GM10248 (cell line): ENCODE data around the gene SELL.
"Not testable (repeated sequence)": the region's sequence is repeated elsewhere in the genome, so short reads cannot be mapped to it uniquely, and the experiment has no call there.

Experiments
- CTCF ChIA-PET: fragments of 300-600 bp; sonication (Branson Sonifier 250); formaldehyde crosslinking; extraction: SDS; loops from one replicate; lab custom pipeline; 2021; ENCODE audit warnings: antibody characterized with exemption; lab: Yijun Ruan, JAX
- POLR2A ChIA-PET: fragments of 350-650 bp; sonication (Branson Sonifier 250); formaldehyde crosslinking; extraction: SDS; loops from one replicate; lab custom pipeline; 2020; ENCODE audit warnings: antibody characterized with exemption; lab: Yijun Ruan, JAX
- DNase-seq: peaks from one replicate; pipeline ENCODE4 v3.0.0; 2012; ENCODE audit errors: extremely low spot score
- TF ChIP-seq, protein P1 (sequence below): IDR thresholded peaks from 2 replicates; pipeline ENCODE4 v1.5.1; 2012; ENCODE audit warnings: mild to moderate bottlenecking, low read depth; ENCODE audit errors: extremely low read depth, missing control alignments, control extremely low read depth

The SELL gene

DNA sequence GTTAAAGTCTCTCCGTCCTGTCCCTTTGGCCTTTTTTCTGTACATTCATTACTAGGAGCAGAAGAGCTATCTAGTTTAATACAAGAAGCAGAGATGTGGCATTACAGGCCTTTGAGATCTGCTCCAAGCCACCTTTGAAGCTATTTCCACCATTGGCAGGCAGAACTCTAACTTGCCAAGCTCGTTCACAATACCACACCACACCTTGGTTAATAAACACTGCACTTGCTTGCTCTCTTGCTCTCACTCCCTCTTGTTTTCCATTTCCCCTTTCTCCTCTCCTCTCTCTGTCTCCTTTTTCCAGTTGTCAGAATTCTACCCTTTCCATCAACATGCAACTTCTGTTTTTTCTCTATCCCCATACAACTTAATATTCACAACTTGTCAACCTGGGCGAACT is 15.4 kb upstream of the SELL start:
- CTCF ChIA-PET, result interaction anchor here (0.8 to 1.6 kb wide), 5 partner anchors 9 to 83 kb away, joined by 3 to 4 read pairs (median 3); no protein-coding TSS in a partner anchor
- POLR2A ChIA-PET, result no interaction called here
- TF ChIP-seq, protein P1, sequence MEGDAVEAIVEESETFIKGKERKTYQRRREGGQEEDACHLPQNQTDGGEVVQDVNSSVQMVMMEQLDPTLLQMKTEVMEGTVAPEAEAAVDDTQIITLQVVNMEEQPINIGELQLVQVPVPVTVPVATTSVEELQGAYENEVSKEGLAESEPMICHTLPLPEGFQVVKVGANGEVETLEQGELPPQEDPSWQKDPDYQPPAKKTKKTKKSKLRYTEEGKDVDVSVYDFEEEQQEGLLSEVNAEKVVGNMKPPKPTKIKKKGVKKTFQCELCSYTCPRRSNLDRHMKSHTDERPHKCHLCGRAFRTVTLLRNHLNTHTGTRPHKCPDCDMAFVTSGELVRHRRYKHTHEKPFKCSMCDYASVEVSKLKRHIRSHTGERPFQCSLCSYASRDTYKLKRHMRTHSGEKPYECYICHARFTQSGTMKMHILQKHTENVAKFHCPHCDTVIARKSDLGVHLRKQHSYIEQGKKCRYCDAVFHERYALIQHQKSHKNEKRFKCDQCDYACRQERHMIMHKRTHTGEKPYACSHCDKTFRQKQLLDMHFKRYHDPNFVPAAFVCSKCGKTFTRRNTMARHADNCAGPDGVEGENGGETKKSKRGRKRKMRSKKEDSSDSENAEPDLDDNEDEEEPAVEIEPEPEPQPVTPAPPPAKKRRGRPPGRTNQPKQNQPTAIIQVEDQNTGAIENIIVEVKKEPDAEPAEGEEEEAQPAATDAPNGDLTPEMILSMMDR, result no peak
- DNase-seq, result no peak

DNA sequence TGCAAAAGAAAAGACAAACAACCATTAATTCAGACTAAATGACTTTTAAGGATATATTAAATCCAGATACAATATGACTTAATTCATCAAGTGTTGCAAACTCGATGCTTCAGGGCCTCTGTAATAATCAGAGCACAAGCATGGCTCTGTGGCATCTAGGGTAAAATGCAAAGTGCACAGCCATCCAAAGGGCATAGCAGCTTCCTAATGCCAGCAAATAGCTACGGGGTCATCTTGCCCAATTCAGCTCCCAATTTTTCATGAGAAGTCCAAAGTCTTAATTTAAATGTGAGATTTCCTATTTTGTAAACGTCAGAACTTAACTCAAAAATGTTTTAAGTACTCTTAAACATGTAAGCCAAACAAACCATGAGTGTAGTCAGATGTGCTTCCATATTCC is 14.5 kb upstream of the SELL start:
- ChIA-PET CTCF (interaction anchor here (0.6 to 1.6 kb wide), 3 partner anchors 14 to 42 kb away, joined by 3 to 4 read pairs (median 3); no protein-coding TSS in a partner anchor), POLR2A (no interaction called here)
- no peak for DNase-seq
- TF ChIP-seq, protein P1, result no peak

- POLR2A ChIA-PET, result no interaction called here
- CTCF ChIA-PET, result no interaction called here
- DNase-seq, result no peak
- TF ChIP-seq, protein P1, result no peak
These were observed 12.7 kb upstream of the SELL start for GRCh38 chr1:169724168-169724567.

- TF ChIP-seq, protein P1, result no peak
- no peak for DNase-seq
- CTCF ChIA-PET, result no interaction called here
- POLR2A ChIA-PET, result no interaction called here
These were observed 12.3 kb upstream of the SELL start for GRCh38 chr1:169723763-169724162.

DNA sequence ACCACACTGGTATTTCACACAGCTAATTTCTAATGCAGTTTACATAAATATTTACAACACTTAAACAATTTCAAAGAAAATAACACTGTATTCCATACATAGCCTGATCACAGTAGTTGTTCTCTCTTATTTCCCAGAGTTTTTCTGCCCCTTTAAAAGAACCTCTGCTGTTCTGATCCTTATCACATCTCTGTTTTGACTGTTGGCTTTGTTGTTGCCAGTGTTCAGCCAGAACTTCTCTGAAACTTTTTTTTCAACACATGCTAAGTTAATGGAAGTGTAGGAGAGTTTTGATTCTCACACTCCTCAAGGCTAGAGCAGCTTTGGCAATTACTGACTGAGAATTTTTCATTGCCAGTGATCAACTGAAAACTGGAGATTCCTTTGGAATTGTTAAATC is 11.4 kb upstream of the SELL start:
- POLR2A ChIA-PET, result no interaction called here
- TF ChIP-seq, protein P1, result no peak
- CTCF ChIA-PET, result no interaction called here
- no peak for DNase-seq

DNA sequence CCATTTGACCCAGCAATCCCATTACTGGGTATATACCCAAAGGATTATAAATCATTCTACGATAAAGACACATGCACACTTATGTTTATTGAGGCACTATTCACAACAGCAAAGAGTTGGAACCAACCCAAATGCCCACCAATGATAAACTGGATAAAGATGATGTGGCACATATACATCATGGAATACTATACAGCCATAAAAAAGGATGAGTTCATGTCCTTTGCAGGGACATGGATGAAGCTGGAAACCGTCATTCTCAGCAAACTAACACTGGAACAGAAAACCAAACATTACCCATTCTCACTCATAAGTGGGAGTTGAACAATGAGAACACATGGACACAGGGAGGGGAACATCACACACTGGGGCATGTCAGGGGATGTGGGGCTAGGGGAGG is 3.7 kb upstream of the SELL start:
- POLR2A ChIA-PET, result not testable (repeated sequence)

GRCh38 chr1:169713090-169713489 is 1.7 kb upstream of the SELL start:
- POLR2A ChIA-PET, DNase-seq: not testable (repeated sequence)
- CTCF ChIA-PET, result interaction anchor here (1.0 to 3.0 kb wide), 16 partner anchors 11 to 162 kb away, joined by 3 to 71 read pairs (median 8); partner anchors contain the start of gene F5

More for the DNA sequence above, 3.7 kb upstream of the SELL start:
- not testable (repeated sequence) for DNase-seq
- CTCF ChIA-PET, result interaction anchor here (1.9 kb wide), 1 partner anchor 114 kb away, joined by 11 read pairs; no protein-coding TSS in a partner anchor

- POLR2A ChIA-PET, result no interaction called here
These were observed 850 bp upstream of the SELL start for GRCh38 chr1:169712309-169712631.

More at GRCh38 chr1:169712309-169712631, 850 bp upstream of the SELL start:
- CTCF ChIA-PET, result interaction anchor here (0.7 to 3.0 kb wide), 42 partner anchors 9 to 181 kb away, joined by 3 to 71 read pairs (median 4); partner anchors contain the start of gene F5
- no peak for DNase-seq
- TF ChIP-seq, protein P1, result no peak
